IMR-90 (cell line): ENCODE measurements around the gene NTNG2. TPM values are rescaled to one million over a fixed set of nuclear protein-coding genes. Genes with fewer than 3 reads are reported as not detected.

ENCODE experiments used
- ATAC-seq: fragments of 200-7000 bp; cut with Tn5 transposase; 2 replicates; pipeline ENCODE4 v1.9.1; 2020; ENCODE audit warnings: low read depth, mild to moderate bottlenecking, moderate library complexity
- BruUV-seq: library from RNA; stranded (reverse); fragments of 400-500 nt; replicated peaks from 2 replicates; lab custom pipeline; 2021; lab: Mats Ljungman, UMichigan
- CTCF ChIA-PET: fragments of 300-600 bp; formaldehyde crosslinking; extraction: SDS; loops from one replicate; lab custom pipeline; 2021; ENCODE audit warnings: antibody characterized with exemption; lab: Yijun Ruan, JAX
- POLR2A ChIA-PET: fragments of 300-600 bp; sonication (Branson Sonifier 250); formaldehyde crosslinking; loops from one replicate; lab custom pipeline; 2022; ENCODE audit warnings: antibody characterized with exemption; ENCODE audit not compliant: unreplicated experiment; lab: Charles Lee
- DNase-seq: peaks from one replicate; pipeline ENCODE4 v3.0.0; 2013
- H2AFZ ChIP-seq: replicated peaks from 2 replicates; pipeline ENCODE3; 2013; ENCODE audit warnings: low read length, mild to moderate bottlenecking; ENCODE audit not compliant: poor library complexity
- H2AK5ac ChIP-seq: 2 replicates; pipeline ENCODE4 v1.6.1; 2013; ENCODE audit warnings: low read depth, low read length, inconsistent platforms
- H2AK9ac ChIP-seq: replicated peaks from 2 replicates; pipeline ENCODE3; 2013; ENCODE audit warnings: mild to moderate bottlenecking, low read depth, low read length, moderate library complexity; ENCODE audit not compliant: poor library complexity
- H2BK120ac ChIP-seq: 2 replicates; pipeline ENCODE4 v1.6.1; 2013; ENCODE audit warnings: low read depth, low read length, inconsistent platforms
- H2BK15ac ChIP-seq: 3 replicates; pipeline ENCODE4 v1.6.1; 2013; ENCODE audit warnings: low read depth, low read length, inconsistent platforms
- H2BK20ac ChIP-seq: 2 replicates; pipeline ENCODE4 v1.6.1; 2013; ENCODE audit warnings: low read depth, mild to moderate bottlenecking, inconsistent platforms, low read length, moderate library complexity
- H2BK5ac ChIP-seq: 2 replicates; pipeline ENCODE4 v1.6.1; 2013; ENCODE audit warnings: mild to moderate bottlenecking, low read depth, low read length, inconsistent platforms; ENCODE audit not compliant: poor library complexity, severe bottlenecking
- H3K14ac ChIP-seq: replicated peaks from 2 replicates; pipeline ENCODE4 v1.6.1; 2013; ENCODE audit warnings: low read depth, low read length, inconsistent platforms
- H3K18ac ChIP-seq: 2 replicates; pipeline ENCODE4 v1.6.1; 2013; ENCODE audit warnings: low read depth, low read length, control low read depth
- H3K23ac ChIP-seq: 2 replicates; pipeline ENCODE4 v1.6.1; 2013; ENCODE audit warnings: low read depth, low read length, inconsistent platforms
- H3K27ac ChIP-seq: 2 replicates; pipeline ENCODE4 v1.5.1; 2013; ENCODE audit warnings: mild to moderate bottlenecking, control low read depth, low read length; ENCODE audit not compliant: insufficient read depth
- H3K27me3 ChIP-seq: 2 replicates; pipeline ENCODE4 v1.6.1; 2013; ENCODE audit warnings: low read length; ENCODE audit not compliant: control insufficient read depth, insufficient read depth
- H3K36me3 ChIP-seq: 2 replicates; pipeline ENCODE4 v1.6.1; 2013; ENCODE audit warnings: low read length, mixed read lengths; ENCODE audit not compliant: control insufficient read depth, insufficient read depth
- H3K4ac ChIP-seq: 2 replicates; pipeline ENCODE4 v1.6.1; 2013; ENCODE audit warnings: low read depth, low read length, inconsistent platforms
- H3K4me1 ChIP-seq: 2 replicates; pipeline ENCODE4 v1.6.1; 2013; ENCODE audit warnings: low read length, mixed read lengths; ENCODE audit not compliant: control insufficient read depth, insufficient read depth
- H3K4me2 ChIP-seq: 2 replicates; pipeline ENCODE4 v1.6.1; 2013; ENCODE audit warnings: low read depth, mild to moderate bottlenecking, control low read depth, low read length, moderate library complexity
- H3K4me3 ChIP-seq: 2 replicates; pipeline ENCODE4 v1.5.1; 2013; ENCODE audit warnings: low read depth, mild to moderate bottlenecking, control low read depth, low read length, moderate library complexity; ENCODE audit not compliant: insufficient read depth
- H3K56ac ChIP-seq: 2 replicates; pipeline ENCODE4 v1.6.1; 2013; ENCODE audit warnings: low read length, inconsistent platforms; ENCODE audit not compliant: insufficient read depth; ENCODE audit errors: extremely low read depth
- H3K79me1 ChIP-seq, 2 experiments: 2 replicates each; pipeline ENCODE4 v1.6.1; 2013; ENCODE audit warnings: low read length in 2 of 2, inconsistent platforms in 1 of 2, low read depth in 1 of 2
- H3K9ac ChIP-seq: 2 replicates; pipeline ENCODE4 v1.6.1; 2013; ENCODE audit warnings: low read depth, low read length, control low read depth
- H3K9me1 ChIP-seq: 2 replicates; pipeline ENCODE4 v1.6.1; 2013; ENCODE audit warnings: low read length, inconsistent platforms; ENCODE audit not compliant: insufficient read depth
- H3K9me3 ChIP-seq: 2 replicates; pipeline ENCODE4 v1.6.1; 2013; ENCODE audit warnings: low read length; ENCODE audit not compliant: control insufficient read depth, insufficient read depth
- H4K20me1 ChIP-seq: 2 replicates; pipeline ENCODE4 v1.6.1; 2013; ENCODE audit warnings: low read length, inconsistent platforms; ENCODE audit not compliant: insufficient read depth
- H4K5ac ChIP-seq: 2 replicates; pipeline ENCODE4 v1.6.1; 2013; ENCODE audit warnings: mild to moderate bottlenecking, low read depth, low read length, control low read depth
- H4K8ac ChIP-seq, 2 experiments: 2 replicates each; pipeline ENCODE4 v1.6.1; 2013; ENCODE audit warnings: low read depth in 2 of 2, low read length in 2 of 2, control low read depth in 1 of 2, inconsistent platforms in 1 of 2
- H4K91ac ChIP-seq: 2 replicates; pipeline ENCODE4 v1.6.1; 2013; ENCODE audit warnings: low read depth, low read length, inconsistent platforms; ENCODE audit not compliant: insufficient read depth
- BHLHE40 ChIP-seq: fragments of 150-350 bp; IDR thresholded peaks from 2 replicates; pipeline ENCODE4 v1.6.1; 2016; ENCODE audit warnings: mild to moderate bottlenecking, low read depth, low read length
- FOS ChIP-seq: fragments of 150-350 bp; IDR thresholded peaks from 2 replicates; pipeline ENCODE4 v1.6.1; 2016; ENCODE audit warnings: low read depth, low read length
- MAZ ChIP-seq: IDR thresholded peaks from 2 replicates; pipeline ENCODE4 v1.6.1; 2012; ENCODE audit warnings: low read depth, mild to moderate bottlenecking, low read length, improper control_type of control experiment, moderate library complexity, borderline replicate concordance
- POLR2A ChIP-seq: IDR thresholded peaks from 2 replicates; pipeline ENCODE4 v1.6.1; 2012; ENCODE audit warnings: mild to moderate bottlenecking, low read depth, low read length
- RAD21 ChIP-seq: IDR thresholded peaks from 2 replicates; pipeline ENCODE4 v1.6.1; 2012; ENCODE audit warnings: low read length, improper control_type of control experiment
- RCOR1 ChIP-seq: IDR thresholded peaks from 2 replicates; pipeline ENCODE4 v1.6.1; 2012; ENCODE audit warnings: mild to moderate bottlenecking, low read length, improper control_type of control experiment; ENCODE audit not compliant: insufficient replicate concordance
- WGBS, 2 experiments: methylation state at CpG; one replicate each; pipeline versions ENCODE4 v1.1.5 to v1.1.7; 2013; ENCODE audit warnings: missing lambda C conversion rate in 2 of 2; ENCODE audit not compliant: insufficient read length in 1 of 2; ENCODE audit errors: extremely low coverage in 2 of 2; 5-methylcytosine and 5-hydroxymethylcytosine counted together
- dilution Hi-C: fragments of 300-500 bp; cut with HindIII; formaldehyde crosslinking; loops from one replicate; pipeline ENCODE4 v1.14.3; 2018; ENCODE audit warnings: low sequenced_read_pairs; ENCODE audit not compliant: unreplicated experiment
- in situ Hi-C: fragments of 300-500 bp; cut with MboI; formaldehyde crosslinking; loops from 3 replicates; pipeline ENCODE4 v1.14.3; 2019; ENCODE audit warnings: low sequenced_read_pairs, inconsistent platforms, mixed read lengths
- intact Hi-C: fragments of 100-400 bp; cut with micrococcal nuclease; formaldehyde crosslinking; loops from 2 replicates; pipeline ENCODE4 v1.10.0; 2022
- polyA plus RNA-seq, 3 experiments: library from polyadenylated mRNA; depleted of rRNA; stranded (reverse); fragments of >200 nt; gene quantifications; 2 replicates each; pipeline ENCODE4 v1.2.3, GENCODE V29; 2012; ENCODE audit warnings: low replicate concordance in 1 of 3
- total RNA-seq: library from RNA; depleted of rRNA; stranded (reverse); fragments of >200 nt; gene quantifications from 2 replicates; pipeline ENCODE4 v1.2.3, GENCODE V29; 2012

NTNG2 gene
- total and polyA plus RNA-seq, 2 of the 4 experiments (the other 2 are of a cell fraction) = 0.54 to 0.84 TPM

- no peaks in the 10 kb centered on the region for H3K4me1 ChIP-seq
- H3K27ac ChIP-seq = no peak overlapping the region
- ChIA-PET CTCF (no interaction called here), POLR2A (no interaction called here)
- H3K18ac ChIP-seq = no peak overlapping the region
- no peak overlapping the region for H2AK5ac ChIP-seq
- no peaks in the 10 kb centered on the region for H4K20me1 ChIP-seq
- intact Hi-C loops = no loop called here
- 75% methylated on average over 6 of the region's 10 CpGs; no CpG with 5 or more reads in 1 of the 2 experiments for WGBS, 2 experiments
- no peaks in the 10 kb centered on the region for H3K9me1 ChIP-seq
- no peaks in the 10 kb centered on the region for H3K36me3 ChIP-seq
- H3K9me3 ChIP-seq = no peaks in the 10 kb centered on the region
- in situ Hi-C loops = no loop called here
- H2AK9ac ChIP-seq = no peak overlapping the region
- DNase-seq = no peak
- no peak overlapping the region for H4K91ac ChIP-seq
- H4K8ac ChIP-seq = no peak overlapping the region
- no peak overlapping the region for H3K56ac ChIP-seq
- H3K14ac ChIP-seq = no peak overlapping the region
- no peak overlapping the region for H3K9ac ChIP-seq
- H3K4me2 ChIP-seq = no peak overlapping the region
- no peak overlapping the region for H3K23ac ChIP-seq
- no peak overlapping the region for H3K4me3 ChIP-seq
- H4K5ac ChIP-seq = no peak overlapping the region
- dilution Hi-C loops = no loop called here
- H2AFZ ChIP-seq = no peak overlapping the region
- H3K4ac ChIP-seq = no peak overlapping the region
- BruUV-seq = no TSS peak
- peaks cover 88% of the 10 kb centered on the region for H3K27me3 ChIP-seq
- ATAC-seq = no peak
- no peak overlapping the region for H2BK20ac ChIP-seq
- no peak for TF ChIP-seq POLR2A
- TF ChIP-seq FOS = no peak
- no peak for TF ChIP-seq BHLHE40
- no peak for TF ChIP-seq RCOR1
- no peak for TF ChIP-seq MAZ
- TF ChIP-seq RAD21 = no peak
- H3K79me1 ChIP-seq = no peaks in the 10 kb centered on the region
- no peak overlapping the region for H2BK5ac ChIP-seq
- H2BK15ac ChIP-seq = no peak overlapping the region
- H2BK120ac ChIP-seq = no peak overlapping the region
Observed at GRCh38 chr9:132150256-132150655, 11.6 kb upstream of the NTNG2 start.
